DOHH2 (cell line): Measurements from ENCODE around the gene NPR2.

Source experiments
- CTCF ChIP-seq: fragments of 200-600 bp; sonication (generic); IDR thresholded peaks from one replicate; pipeline ENCODE4 v1.5.1; 2014; ENCODE audit warnings: antibody characterized with exemption, mild to moderate bottlenecking, low read depth, low read length; ENCODE audit not compliant: poor library complexity, severe bottlenecking
- EZH2phosphoT487 ChIP-seq: fragments of 200-600 bp; sonication (generic); IDR thresholded peaks from 2 replicates; pipeline ENCODE4 v1.6.1; 2017; ENCODE audit warnings: borderline replicate concordance, mild to moderate bottlenecking, antibody characterized with exemption, low read length, moderate library complexity, mixed read lengths

GRCh38 chr9:35743452-35743851 lies 47.9 kb upstream of the NPR2 start:
- TF ChIP-seq EZH2phosphoT487 = no peak
- TF ChIP-seq CTCF = no peak
